Measurements from ENCODE around the gene CACNG1.

CACNG1 gene, protein sequence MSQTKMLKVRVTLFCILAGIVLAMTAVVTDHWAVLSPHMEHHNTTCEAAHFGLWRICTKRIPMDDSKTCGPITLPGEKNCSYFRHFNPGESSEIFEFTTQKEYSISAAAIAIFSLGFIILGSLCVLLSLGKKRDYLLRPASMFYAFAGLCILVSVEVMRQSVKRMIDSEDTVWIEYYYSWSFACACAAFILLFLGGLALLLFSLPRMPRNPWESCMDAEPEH

DNA sequence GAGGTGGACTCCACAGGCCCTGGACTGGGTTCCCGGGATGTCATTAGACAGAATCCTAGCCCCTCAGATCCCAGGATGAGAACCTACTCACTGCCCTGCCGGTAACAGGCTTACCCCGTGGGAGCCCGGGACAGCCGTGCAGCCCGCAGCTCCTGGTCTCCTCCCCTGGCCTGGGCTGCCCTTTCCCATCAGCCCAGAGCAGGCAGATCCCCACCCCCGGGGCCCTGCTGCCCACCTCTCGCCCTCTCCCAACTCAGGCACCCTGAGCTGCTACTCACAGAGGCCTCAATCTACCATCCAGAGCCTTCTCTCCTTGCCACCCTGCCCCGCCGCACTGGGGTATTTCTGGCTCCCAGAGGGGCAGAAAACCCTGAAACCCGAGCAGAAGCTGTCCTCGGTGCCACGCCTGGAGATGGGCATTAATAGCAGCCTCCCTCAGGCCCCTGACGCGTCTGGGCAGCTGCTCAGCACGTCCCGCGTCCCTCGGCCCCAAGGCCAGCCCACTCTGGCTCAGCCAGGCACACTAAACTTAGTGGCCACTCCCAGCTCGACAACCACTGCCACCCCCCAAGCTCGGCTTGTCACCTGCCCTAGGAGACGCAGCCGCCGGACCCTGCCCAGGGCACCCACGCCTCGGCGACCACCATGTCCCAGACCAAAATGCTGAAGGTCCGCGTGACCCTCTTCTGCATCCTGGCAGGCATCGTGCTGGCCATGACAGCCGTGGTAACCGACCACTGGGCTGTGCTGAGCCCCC is at the start of gene CACNG1:
Gene CACNG1, plus strand, starts transcription at position 539 of the 757 bp plus-strand sequence. Its CDS starts 107 bp downstream, at position 646.
- DNase-seq = no peak

GRCh38 chr17:66994930-66995535 is 49.3 kb upstream of the CACNG1 start:
- DNase-seq = no peak

GRCh38 chr17:66995944-66996343 is 48.4 kb upstream of the CACNG1 start:
- no peak for DNase-seq

DNA sequence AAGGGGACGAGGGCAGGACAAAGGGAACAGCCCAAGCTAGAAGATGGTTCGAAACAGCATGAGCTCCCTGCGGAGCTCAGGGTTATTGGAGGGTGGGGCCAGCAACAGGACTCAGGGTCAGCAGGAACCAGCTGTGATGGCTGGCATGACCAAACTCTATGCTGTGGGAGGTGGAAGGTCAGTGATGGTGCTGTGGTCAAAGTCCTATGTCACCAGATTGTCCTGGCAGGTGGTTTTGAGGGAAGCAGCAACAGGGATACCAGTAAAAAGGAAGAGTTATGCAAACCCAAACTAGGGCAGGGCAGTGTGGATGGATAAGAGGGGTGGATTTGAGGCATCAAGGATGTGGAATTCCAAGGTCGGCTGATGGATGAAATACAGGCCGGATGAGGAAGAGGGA is 47.4 kb upstream of the CACNG1 start:
- no peak for DNase-seq

GRCh38 chr17:67003231-67003630 is 41.1 kb upstream of the CACNG1 start:
- no peak for DNase-seq

DNA sequence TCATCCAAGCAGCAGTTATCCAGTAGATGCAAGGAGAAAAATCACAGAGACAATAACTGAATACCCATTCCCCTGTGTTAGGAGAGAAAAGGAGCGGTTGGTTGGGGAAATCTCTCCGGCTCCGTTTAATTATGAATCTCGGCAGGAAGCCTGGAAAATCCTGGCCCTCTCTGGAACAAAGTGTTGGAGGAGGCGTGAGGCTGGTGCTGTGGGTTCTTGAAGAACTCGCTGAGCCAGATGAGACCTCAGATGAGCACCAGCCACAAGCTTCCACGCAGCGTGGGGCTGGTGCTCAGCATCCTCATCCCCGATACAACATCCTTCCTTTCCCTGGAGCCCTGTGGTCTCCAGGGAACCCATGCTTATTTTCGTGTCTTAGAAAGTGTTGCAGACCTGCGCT is 40.2 kb upstream of the CACNG1 start:
- DNase-seq = no peak

DNA sequence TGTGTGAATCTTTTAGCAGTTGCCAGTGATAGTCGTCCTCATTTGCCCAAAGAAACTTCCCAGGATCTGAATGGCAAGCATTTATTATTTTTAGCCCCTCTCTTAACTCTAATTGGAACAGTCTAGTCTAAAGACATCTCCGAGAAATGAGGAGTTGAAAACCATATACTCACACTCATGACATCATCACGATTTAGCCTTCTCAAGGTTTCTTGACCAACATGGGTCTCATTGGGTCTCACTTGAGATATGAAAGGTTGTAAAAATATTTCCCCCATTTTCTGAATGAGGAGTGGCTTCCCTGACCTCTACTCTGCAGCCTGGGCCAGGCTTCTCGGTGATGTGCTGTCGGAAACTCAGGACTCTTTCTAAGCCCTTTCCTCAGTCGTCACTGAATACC is 37.1 kb upstream of the CACNG1 start:
- DNase-seq = no peak

DNA sequence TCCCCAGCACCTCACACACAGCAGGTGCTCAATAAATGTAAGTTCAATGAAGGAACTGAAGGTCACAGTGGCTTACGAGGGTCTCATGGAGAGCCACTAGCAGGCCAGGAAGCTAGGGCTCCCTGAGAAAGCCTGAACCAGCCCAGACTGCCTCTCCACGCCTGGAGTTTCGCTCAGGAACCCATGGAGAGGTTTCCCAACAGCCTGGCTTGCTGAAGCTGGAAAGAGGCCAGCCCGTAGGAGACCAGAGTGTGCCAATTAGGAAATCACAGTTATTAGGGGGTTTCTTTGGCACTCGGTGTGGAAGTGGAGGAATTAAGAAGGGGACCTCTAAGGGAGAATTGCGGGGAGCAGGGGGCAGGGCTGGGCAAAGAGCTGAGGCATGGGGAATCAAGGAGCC is 36.3 kb upstream of the CACNG1 start:
- DNase-seq = no peak

- no peak for DNase-seq
Observed at GRCh38 chr17:67011527-67012175, 32.7 kb upstream of the CACNG1 start.

- DNase-seq = no peak
Observed at GRCh38 chr17:67013891-67014290, 30.5 kb upstream of the CACNG1 start.

- no peak for DNase-seq
Observed at GRCh38 chr17:67015001-67015400, 29.4 kb upstream of the CACNG1 start.

- no peak for DNase-seq
Observed at GRCh38 chr17:67016039-67016762, 28.2 kb upstream of the CACNG1 start.

DNA sequence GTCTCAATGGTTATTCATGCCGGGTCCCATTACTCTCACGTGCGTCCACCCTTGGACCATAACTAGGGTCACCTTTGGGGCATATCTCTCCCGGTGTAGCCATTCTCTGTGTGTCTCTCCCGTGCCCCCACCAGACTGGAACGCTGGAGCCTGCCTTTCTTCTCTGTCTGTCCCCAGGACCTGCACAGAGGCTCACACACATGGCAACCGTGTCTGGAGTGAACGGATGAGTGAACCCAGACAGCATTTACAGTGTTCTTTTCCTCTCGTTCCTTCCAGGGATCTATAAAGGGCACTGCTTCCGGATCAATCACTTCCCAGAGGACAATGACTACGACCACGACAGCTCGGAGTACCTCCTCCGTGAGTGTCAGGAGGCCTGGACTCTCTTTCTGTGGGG is 26.4 kb upstream of the CACNG1 start:
- DNase-seq = no peak

DNA sequence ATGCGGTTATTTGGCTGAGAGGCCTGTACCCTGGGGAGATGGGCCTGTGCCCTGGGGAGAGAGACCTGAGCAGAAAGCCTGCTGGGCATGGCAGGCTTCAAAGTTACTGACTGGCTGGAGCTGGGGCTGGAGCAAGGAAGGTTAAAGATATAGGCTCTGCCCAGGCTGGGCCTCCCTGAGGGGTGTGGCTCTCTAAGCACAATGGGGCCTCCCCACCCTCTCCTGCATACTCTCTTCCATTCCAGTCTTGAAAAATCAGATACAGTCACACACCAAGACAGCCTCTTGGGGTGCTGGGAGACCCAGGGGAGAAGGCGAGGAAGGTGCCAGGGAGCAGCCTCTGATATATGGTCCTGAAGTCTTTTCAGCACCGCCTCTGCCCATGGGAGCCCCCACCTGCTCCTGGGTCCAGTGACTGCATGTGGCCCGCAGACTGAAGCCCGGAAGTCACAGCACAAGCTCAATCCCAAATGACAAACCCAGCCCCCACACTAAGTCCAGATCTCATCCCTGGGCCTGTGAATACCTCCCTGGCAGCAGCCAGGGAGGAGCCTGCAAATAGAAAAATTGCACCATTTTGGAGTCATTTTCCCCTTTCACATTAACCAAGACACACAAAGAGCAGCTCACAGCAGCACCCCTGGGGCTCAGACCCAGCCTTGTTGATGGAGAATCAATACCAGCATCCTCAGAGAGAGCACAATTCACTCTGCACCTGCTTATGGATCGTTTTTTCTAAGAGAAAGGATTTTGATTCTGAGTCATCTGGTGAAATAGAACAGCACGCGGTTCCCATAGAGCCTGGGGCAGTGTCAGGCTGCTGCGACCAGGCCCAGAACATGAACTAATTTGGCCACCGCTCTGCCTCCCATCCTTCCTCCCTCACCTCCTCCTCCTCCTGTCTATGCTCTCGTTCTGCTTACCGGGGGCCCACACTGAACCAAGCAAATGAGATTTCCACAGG is 25.6 kb upstream of the CACNG1 start:
- DNase-seq = no peak

GRCh38 chr17:67019809-67020208 is 24.5 kb upstream of the CACNG1 start:
- no peak for DNase-seq

- no peak for DNase-seq
Observed at GRCh38 chr17:67020293-67020766, 24.0 kb upstream of the CACNG1 start.

GRCh38 chr17:67021196-67021595 is 23.2 kb upstream of the CACNG1 start:
- DNase-seq = no peak

GRCh38 chr17:67021743-67022450 is 22.5 kb upstream of the CACNG1 start:
- DNase-seq = no peak

- DNase-seq = no peak
Observed at GRCh38 chr17:67022451-67022810, 21.9 kb upstream of the CACNG1 start.

DNA sequence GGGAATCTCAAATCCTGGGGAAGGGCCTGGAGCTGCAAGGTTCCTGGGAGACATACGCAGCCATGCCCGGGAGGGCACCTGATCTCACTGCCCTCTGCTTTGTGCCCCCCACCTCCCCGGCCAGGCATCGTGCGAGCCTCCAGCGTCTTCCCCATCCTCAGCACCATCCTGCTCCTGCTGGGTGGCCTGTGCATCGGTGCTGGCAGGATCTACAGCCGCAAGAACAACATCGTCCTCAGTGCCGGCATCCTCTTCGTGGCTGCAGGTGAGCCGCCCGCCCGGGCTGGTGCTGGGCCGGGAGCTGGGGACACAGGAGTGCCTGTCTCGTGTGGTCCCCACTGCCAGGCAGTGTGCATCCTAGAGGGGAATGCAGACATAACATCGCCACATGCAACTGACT is 19.6 kb upstream of the CACNG1 start:
- no peak for DNase-seq

DNA sequence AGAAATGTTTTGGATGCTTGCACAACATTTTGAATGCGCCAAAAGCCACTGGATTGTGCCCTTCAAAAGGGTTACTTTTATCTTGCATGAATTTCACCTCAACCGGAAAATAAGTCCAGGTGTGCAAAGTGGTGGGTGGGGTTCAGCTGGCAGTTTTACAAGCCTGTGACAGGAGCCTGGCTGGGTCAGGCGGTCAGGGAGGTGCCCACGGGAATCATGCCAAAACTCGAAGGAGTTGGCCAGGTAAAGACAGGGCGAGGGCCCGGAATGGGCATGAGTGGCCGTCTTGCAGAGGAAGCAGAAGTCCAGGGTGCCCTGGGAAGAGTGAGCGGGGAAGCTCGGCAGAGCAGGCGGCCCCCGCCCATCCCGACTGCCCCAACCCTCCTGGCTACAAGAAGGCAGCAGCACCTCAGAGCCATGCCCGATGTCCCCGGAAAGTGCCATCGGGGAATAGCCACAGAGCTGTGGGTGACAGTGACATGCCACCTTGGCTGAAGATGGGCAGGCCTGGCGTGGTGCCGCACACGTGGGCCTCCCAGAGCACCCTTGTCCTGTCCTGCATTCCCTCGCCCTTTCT is 19.1 kb upstream of the CACNG1 start:
- no peak for DNase-seq
